Activated T-cell treated with anti-CD3 and anti-CD28 coated beads for 48 hours (primary cell): ENCODE measurements around the gene CRIM1.

Experiments used
- DNase-seq: peaks from one replicate; pipeline ENCODE4 v3.0.0-alpha.2; 2020; ENCODE audit warnings: low read depth

Gene CRIM1

DNA sequence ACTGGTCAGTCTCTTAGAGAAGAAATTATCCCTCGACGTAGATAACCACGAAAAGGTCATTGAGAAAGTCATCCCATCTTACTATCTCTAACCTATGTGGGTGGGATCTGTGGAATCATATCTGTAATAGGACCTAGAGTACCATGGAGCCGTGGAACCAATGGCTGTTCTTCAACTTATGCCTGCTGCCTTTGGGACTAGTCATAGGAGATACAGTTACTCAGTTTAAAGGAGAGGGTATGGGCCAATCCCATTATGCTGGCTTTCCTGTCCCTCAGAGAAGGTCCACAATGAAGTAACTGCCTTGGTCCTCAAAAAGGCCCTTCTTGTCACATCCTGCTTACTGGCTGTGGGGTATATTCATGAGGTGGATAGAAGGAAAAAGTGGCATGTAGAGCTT is 164.9 kb downstream of the CRIM1 start:
- no peak for DNase-seq

GRCh38 chr2:36523153-36523552 is 167.6 kb downstream of the CRIM1 start:
- no peak for DNase-seq

DNA sequence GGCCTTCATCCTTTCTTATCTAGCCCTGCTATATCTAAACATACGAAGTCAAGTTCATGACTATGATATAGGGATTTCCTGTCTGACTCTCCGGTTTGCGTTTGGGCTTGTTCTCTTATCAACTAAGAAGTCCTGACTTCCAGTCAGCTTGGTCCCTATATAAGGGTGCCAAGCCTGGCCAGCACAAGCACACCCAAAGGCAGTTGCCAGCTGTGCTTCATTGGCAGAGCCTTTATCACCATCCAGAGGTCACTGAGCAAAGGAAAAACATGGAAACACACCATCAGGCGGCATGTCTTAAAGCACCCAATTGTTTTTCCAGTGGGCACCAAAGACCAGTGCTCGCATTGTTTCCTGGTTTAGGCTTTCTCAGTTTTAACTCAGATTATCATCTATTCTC is 169.7 kb downstream of the CRIM1 start:
- DNase-seq, result no peak

DNA sequence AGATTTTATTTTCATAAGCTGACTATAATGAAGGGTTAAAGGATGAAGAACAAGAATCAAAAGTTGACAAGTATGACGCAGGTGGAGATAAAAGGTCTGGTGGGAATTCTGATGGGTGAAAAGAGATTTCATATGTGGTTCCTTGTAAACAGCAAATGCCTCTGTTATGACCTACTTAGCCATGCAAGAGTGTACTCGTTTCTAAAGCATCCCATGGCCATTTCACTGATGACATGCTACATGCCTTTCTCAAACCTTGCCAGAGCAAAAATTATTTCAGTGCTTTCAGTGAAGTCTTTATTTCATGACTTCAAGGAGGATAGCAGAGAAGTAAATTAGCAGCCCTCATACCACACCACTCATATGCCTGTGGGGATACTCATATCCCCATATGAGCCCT is 170.6 kb downstream of the CRIM1 start:
- no peak for DNase-seq

- DNase-seq, result no peak
These were observed 172.7 kb downstream of the CRIM1 start for GRCh38 chr2:36528274-36528673.

- DNase-seq, result no peak
These were observed 173.3 kb downstream of the CRIM1 start for GRCh38 chr2:36528766-36529392.

DNA sequence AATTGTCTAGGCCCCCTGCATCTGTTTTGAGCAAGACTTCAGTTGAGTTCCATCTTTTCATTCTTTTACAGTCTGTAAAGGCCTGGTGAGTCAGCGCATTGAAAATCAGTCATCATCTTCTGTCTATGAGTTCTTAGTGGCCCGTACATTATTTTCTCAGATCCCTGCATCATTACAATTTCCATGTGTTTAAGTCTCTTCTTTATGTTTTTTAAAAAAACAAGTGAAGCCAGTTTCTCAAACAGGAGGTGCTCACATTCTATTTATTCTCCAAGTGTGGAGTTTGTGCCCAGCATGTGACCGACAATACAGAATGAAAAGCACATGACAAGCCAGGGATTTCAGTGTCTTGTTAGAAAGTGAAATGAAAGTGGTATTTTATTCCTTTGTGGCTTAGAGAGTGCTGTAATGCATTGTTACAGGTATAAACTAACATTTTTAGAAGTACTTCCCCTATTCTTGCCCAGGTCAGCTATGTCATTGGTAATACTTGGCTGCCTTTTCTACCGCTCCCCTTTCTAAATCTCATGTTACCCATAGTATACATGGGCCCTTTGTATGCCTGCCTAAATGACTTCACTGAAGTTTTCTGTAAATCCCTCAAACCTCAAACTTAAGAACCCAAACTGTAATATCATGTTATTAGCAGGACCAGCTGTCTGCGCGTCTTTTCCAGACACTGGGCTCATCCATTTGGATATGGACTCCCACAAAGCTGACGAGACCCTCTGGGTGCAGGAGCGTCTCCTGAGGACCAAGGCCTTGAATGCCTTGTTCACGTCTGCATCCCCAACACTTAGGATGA is 174.8 kb downstream of the CRIM1 start:
- DNase-seq, result no peak

DNA sequence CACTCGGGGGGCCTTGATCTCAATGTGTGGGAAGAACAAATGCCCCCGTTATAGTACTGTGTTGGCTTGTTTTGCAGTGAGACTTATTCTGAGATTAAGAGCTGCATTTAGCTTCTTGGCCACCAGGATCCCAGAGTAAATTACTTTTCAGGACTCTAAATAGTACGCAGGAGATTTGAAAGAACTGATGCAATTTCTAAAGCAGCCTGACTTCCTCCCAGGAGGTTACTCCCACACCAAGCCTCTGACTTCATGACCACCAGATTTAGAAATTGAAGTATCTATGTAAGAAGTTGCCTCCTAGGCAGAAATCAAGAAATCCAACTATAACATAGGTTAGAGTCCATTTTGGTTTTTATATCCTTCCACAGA is 175.4 kb downstream of the CRIM1 start:
- no peak for DNase-seq

DNA sequence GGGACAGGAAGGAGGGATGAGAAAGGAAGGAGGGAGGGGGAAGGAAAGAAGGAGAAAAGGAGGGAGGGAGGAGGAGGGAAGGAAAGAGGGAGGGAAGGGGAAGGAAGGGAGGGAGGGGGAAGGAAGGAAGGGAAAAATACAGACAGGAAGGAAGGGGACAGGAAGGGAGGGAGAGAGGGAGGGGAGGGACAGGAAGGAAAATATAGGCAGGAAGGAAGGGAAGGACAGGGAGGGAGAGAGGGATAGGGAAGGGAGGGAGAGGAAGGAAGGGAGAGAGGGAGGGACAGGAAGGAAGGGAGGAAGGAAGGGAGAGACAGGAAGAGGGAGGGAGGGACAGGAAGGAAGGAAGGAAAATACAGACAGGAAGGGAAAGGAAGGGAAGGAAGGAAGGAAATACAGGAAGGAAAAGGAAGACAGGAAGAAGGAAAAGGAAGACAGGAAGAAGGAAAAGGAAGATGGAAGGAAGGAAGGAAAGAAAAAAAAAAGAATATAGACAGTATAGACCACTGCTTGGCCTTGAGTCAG is 178.8 kb downstream of the CRIM1 start:
- no peak for DNase-seq

- DNase-seq, result no peak
These were observed 179.5 kb downstream of the CRIM1 start for GRCh38 chr2:36535099-36535498.

DNA sequence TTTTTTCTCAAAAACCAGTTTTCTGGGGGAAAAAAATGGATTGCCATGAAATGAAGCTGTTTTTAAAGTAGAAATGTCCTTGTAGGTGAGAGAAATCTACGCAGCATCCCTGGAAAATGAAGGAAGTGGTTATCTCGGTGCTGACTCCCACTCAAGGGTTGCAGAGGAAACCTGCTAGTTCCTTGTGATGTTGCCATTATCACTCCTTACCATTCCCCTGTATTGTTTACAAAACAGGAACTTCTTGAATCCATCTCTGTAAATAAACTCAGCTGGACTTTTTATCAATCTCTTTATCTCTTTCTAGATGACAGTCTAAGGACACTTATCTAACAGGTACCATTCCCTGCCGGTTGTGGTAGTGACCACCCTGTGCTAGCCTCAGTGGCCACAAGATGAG is 181.2 kb downstream of the CRIM1 start:
- DNase-seq, result no peak

DNA sequence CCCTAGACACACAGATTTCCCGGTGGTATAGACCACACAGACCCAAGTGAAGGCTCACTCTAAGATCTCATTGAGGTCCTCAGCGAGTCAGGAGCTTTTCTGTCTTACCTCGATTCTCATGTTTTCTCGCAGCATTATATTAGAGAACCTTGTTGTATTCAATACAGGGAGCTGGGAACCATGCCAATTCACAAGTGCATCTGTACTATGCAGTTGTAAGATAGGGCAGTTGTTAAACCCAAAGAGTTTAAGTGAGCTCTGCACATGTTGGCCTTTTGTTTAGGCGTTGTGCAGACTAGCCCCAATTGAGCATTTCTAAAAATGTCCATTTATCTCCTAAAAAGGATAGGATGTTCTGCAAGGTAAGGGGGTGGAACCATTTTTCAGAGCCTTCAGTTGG is 182.8 kb downstream of the CRIM1 start:
- DNase-seq, result no peak

GRCh38 chr2:36539631-36540030 is 184.1 kb downstream of the CRIM1 start:
- DNase-seq, result no peak

DNA sequence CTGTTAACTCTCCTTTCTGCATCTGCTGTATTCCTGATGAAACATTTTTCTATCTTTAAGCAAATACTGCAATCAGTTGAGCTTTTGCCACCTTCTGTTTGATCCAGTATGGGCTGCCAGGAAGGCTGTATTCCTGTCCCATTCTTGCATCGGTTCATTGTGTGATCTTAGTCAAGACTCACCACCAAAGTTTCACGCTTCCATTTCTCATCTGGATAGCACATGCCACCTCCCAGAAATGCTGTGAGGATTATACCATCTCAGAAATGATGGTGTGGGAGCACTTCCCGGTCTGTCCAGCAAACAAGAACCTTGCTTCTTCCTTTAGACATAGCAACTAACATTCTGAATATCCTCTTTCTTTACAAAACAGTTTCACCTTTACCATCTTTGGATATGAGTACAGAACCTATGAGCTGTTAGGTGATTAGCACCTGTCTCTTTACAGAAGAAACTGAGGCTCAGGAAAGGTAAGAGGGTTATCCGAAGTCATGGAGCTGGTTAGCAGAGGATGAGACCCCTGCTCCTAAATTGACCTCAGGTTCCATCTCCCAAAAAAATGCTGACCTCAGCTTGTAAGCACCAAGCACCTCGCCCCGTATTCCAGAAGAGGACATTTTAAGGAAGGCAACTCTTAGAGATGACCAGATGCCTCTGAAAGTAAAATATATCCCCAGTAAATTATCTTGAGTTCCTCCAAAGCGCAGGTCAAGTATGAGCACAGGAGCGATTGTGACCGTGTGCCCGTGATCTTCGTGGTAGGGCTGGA is 185.6 kb downstream of the CRIM1 start:
- no peak for DNase-seq

DNA sequence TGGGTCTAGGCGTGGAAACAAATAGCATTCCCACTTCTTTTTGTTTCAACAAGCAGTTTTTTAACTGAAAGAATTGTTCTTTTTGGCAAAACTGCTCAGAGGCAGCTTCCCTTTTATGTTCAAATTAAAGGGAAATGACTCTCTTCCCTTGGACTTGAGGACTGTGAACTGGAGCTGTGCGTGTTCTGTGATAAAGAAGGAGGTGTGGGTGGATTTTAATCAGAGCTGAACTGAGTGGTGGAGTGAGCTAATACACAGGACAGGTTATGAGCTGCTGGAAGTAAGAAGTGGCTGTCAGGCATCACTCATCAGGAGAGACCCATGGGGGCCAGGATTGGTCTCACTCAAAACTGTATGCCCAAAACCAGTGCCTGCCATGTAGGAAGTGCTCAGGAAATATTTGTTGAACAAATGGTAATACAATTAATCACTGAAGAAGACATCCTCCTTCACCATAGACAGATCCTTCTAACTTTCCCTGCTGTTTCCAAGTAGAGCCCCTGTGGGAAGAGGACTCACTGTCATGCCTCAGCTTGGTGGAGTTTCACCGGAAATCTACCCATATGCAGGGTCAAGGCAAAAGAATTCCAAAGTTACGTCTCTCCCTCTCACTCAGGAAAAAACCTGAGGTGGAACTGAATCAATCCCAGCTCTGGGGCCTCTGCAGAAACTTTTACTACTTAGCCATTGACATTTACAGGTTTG is 186.5 kb downstream of the CRIM1 start:
- DNase-seq, result no peak

DNA sequence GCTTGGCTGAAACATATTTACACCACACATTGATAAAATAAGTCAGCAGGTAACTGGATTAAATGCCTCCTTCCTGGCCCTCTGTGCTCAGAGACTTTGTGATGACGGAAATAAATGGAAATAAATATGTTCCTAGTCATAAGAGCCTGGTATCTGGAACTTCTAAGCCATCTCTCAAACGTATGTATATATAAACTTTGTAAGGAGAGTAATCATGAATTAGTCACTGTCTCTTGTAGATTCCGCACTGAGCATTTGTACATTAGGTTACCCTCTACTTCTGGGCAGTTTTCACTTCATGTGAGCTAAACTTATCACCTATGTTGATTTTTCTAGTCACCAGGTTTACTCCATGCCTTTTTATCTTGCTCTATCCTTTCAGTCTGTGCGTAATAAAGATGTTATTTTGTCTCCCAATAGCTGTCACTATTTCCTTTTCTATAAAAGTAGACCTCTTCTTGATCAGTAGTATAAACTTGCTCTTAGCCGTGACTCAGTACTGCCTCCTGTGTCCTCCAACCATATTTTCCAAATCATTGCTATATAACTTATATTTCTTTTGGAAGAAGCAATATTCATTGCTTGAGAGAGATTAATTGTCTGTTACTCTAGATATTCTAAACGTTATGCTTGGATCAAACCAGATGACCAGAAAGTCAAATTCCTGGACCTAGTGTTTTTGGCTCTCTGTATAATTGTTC is 189.2 kb downstream of the CRIM1 start:
- DNase-seq, result no peak

DNA sequence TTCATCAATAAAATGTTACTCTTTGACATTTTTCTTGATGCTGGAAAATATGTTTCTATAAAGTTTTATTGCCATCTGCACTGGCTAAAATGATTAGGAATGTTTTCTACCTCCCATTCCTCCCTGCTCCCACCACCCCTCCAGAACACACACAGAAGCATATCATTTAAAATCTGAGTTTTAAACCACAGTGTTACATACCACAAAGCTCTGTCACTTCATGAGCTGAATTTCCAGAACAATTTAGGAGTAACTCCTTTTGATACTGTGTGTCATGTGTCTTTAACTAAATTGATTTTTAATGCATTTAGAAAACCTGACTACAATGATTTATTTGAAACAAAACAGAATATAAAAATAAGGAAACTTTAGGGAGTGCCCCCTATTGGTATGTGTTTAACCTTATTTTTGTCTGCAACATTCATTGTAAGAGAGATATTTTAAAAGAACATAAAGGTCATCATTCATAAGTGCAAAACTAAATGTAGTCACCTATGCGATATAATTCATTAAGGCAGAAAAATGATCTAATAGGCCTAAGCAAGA is 190.4 kb downstream of the CRIM1 start:
- DNase-seq, result no peak

- DNase-seq, result no peak
These were observed 192.3 kb downstream of the CRIM1 start for GRCh38 chr2:36547906-36548305.

GRCh38 chr2:36549165-36549574 is 193.6 kb downstream of the CRIM1 start:
- no peak for DNase-seq

DNA sequence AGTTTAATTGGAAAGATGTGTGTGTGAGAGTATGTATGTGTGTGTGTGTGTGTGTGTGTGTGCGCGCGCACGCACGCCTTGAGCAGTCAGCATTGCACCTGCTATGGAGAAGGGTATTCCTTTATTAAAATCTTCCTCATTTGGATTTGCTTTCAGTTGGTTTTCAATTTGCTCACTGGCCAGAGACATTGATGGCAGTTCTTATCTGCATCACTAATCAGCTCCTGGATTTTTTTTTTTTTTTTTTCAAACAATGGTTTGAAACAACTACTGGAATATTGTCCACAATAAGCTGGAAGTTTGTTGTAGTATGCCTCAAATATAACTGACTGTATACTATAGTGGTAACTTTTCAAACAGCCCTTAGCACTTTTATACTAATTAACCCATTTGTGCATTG is 194.4 kb downstream of the CRIM1 start:
- DNase-seq, result no peak

DNA sequence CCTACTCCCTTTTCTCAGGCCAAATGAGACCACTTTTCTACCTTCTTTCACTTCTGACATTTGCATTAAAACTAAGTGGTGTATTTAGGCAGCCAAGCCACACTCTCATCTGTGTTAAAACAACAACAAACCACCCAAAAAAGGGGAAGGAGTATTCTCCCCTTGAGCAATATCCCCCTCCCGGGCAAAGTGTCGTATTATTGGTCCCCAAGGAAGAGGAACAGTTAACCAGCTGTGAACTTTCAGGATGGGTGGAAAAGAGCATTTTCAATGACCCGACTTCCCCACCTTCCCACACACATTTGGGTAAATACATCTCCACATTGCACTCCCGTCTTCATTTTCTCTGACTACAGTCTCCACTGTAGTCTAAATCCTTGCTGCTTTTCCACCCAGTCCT is 198.1 kb downstream of the CRIM1 start:
- no peak for DNase-seq
